ENCODE data around the gene LCN1. TPM values are rescaled to one million over a fixed set of nuclear protein-coding genes. Genes with fewer than 3 reads are reported as not detected.
A peak's percentile ranks its signal among the peaks of the same experiment; 100 is the strongest.

The LCN1 gene
- total RNA-seq, 1 experiment from 2014 or later = not detected

- TSS peak; percentile 34 for BruUV-seq (replicated peaks)
- ChIA-PET CTCF (interaction anchor here (0.6 to 1.7 kb wide), 8 partner anchors 16 to 1727 kb away, joined by 3 to 6 read pairs (median 3); no protein-coding TSS in a partner anchor), POLR2A (interaction anchor here (1.0 to 1.1 kb wide), 2 partner anchors 10 to 24 kb away, joined by 3 to 4 read pairs; no protein-coding TSS in a partner anchor)
- TF ChIP-seq CTCF (IDR thresholded peaks at IDR 0.05; ENCODE audit: unreplicated experiment) = peak; percentile 75
- Mint-ChIP-seq H3K4me1 (ENCODE audit: insufficient read depth, unreplicated experiment) (no peaks in the 10 kb centered on the region), H3K27me3 (ENCODE audit: insufficient read depth, unreplicated experiment) (no peaks in the 10 kb centered on the region), H3K4me3 (ENCODE audit: unreplicated experiment) (no peak overlapping the region), H3K36me3 (ENCODE audit: insufficient read depth, unreplicated experiment) (peaks cover 30% of the 10 kb centered on the region), H3K9me3 (ENCODE audit: unreplicated experiment) (peaks cover 8% of the 10 kb centered on the region), H3K27ac (ENCODE audit: low read depth, unreplicated experiment) (no peak overlapping the region)
- intact Hi-C loops (cut with micrococcal nuclease) = no loop called here
- DNase-seq (ENCODE audit: unreplicated experiment) = peak; percentile 59
Measured at GRCh38 chr9:135504262-135505243, 16.7 kb upstream of the LCN1 start.

GRCh38 chr9:135505406-135506187, 15.6 kb upstream of the LCN1 start:
- CTCF ChIA-PET = interaction anchor here (0.6 to 1.7 kb wide), 7 partner anchors 17 to 491 kb away, joined by 3 to 6 read pairs (median 3); no protein-coding TSS in a partner anchor
- no peaks in the 10 kb centered on the region for H3K4me1 Mint-ChIP-seq (ENCODE audit: insufficient read depth, unreplicated experiment)
- H3K9me3 Mint-ChIP-seq (ENCODE audit: unreplicated experiment) = peaks cover 9% of the 10 kb centered on the region
- DNase-seq (ENCODE audit: unreplicated experiment) = no peak
- H3K27me3 Mint-ChIP-seq (ENCODE audit: insufficient read depth, unreplicated experiment) = no peaks in the 10 kb centered on the region
- TF ChIP-seq CTCF (IDR thresholded peaks at IDR 0.05; ENCODE audit: unreplicated experiment) = no peak
- intact Hi-C loops (cut with micrococcal nuclease) = no loop called here
- no peak overlapping the region for H3K27ac Mint-ChIP-seq (ENCODE audit: low read depth, unreplicated experiment)
- no peak overlapping the region for H3K4me3 Mint-ChIP-seq (ENCODE audit: unreplicated experiment)
- peaks cover 27% of the 10 kb centered on the region for H3K36me3 Mint-ChIP-seq (ENCODE audit: insufficient read depth, unreplicated experiment)
- BruUV-seq (replicated peaks) = no TSS peak
- POLR2A ChIA-PET = interaction anchor here (1.0 to 1.5 kb wide), 2 partner anchors 25 kb away, joined by 3 read pairs; no protein-coding TSS in a partner anchor

- no peaks in the 10 kb centered on the region for H3K4me1 Mint-ChIP-seq (ENCODE audit: insufficient read depth, unreplicated experiment)
- intact Hi-C loops (cut with micrococcal nuclease) = no loop called here
- no peak overlapping the region for H3K4me3 Mint-ChIP-seq (ENCODE audit: unreplicated experiment)
- ChIA-PET CTCF (interaction anchor here (0.6 kb wide), 2 partner anchors 118 to 209 kb away, joined by 3 read pairs; no protein-coding TSS in a partner anchor), POLR2A (interaction anchor here (1.5 kb wide), 1 partner anchor 26 kb away, joined by 3 read pairs; no protein-coding TSS in a partner anchor)
- H3K36me3 Mint-ChIP-seq (ENCODE audit: insufficient read depth, unreplicated experiment) = peaks cover 24% of the 10 kb centered on the region
- H3K27me3 Mint-ChIP-seq (ENCODE audit: insufficient read depth, unreplicated experiment) = no peaks in the 10 kb centered on the region
- no peak for DNase-seq (ENCODE audit: unreplicated experiment)
- no peak for TF ChIP-seq CTCF (IDR thresholded peaks at IDR 0.05; ENCODE audit: unreplicated experiment)
- no TSS peak for BruUV-seq (replicated peaks)
- no peak overlapping the region for H3K27ac Mint-ChIP-seq (ENCODE audit: low read depth, unreplicated experiment)
- peaks cover 9% of the 10 kb centered on the region for H3K9me3 Mint-ChIP-seq (ENCODE audit: unreplicated experiment)
Measured at GRCh38 chr9:135506327-135507103, 14.7 kb upstream of the LCN1 start.

Measured in MCF 10A (cell line).